ENCODE measurements around the gene INMT.
"Not testable (repeated sequence)": the region's sequence is repeated elsewhere in the genome, so short reads cannot be mapped to it uniquely, and the experiment has no call there.

Gene INMT

GRCh38 chr7:30751696-30752273 lies at the start of gene INMT:
Gene INMT (plus strand): TSS chr7:30752135. CDS start chr7:30752151, 16 bp downstream.
- DNase-seq, result no peak

GRCh38 chr7:30702200-30702599 lies 49.7 kb upstream of the INMT start:
- peak; percentile 10 for DNase-seq

- no peak for DNase-seq
These were observed 48.2 kb upstream of the INMT start for GRCh38 chr7:30703756-30704155.

GRCh38 chr7:30705008-30705407 lies 46.9 kb upstream of the INMT start:
- no peak for DNase-seq

GRCh38 chr7:30705596-30705995 lies 46.3 kb upstream of the INMT start:
- DNase-seq, result no peak

- DNase-seq, result no peak
These were observed 45.6 kb upstream of the INMT start for GRCh38 chr7:30706316-30706715.

GRCh38 chr7:30706908-30707307 lies 45.0 kb upstream of the INMT start:
- DNase-seq, result no peak

GRCh38 chr7:30707391-30708357 lies 44.3 kb upstream of the INMT start:
- no peak for DNase-seq

GRCh38 chr7:30708412-30708811 lies 43.5 kb upstream of the INMT start:
- no peak for DNase-seq

GRCh38 chr7:30708983-30709382 lies 43.0 kb upstream of the INMT start:
- DNase-seq, result no peak

GRCh38 chr7:30709549-30709948 lies 42.4 kb upstream of the INMT start:
- DNase-seq, result no peak

- no peak for DNase-seq
These were observed 41.3 kb upstream of the INMT start for GRCh38 chr7:30710669-30711068.

- no peak for DNase-seq
These were observed 38.5 kb upstream of the INMT start for GRCh38 chr7:30713392-30713791.

GRCh38 chr7:30714129-30714528 lies 37.8 kb upstream of the INMT start:
- no peak for DNase-seq

- no peak for DNase-seq
These were observed 34.8 kb upstream of the INMT start for GRCh38 chr7:30717181-30717580.

GRCh38 chr7:30719434-30719833 lies 32.5 kb upstream of the INMT start:
- not testable (repeated sequence) for DNase-seq

- no peak for DNase-seq
These were observed 30.7 kb upstream of the INMT start for GRCh38 chr7:30721211-30721610.

GRCh38 chr7:30722187-30722586 lies 29.7 kb upstream of the INMT start:
- DNase-seq, result no peak

GRCh38 chr7:30722671-30723070 lies 29.3 kb upstream of the INMT start:
- no peak for DNase-seq

GRCh38 chr7:30723776-30724175 lies 28.2 kb upstream of the INMT start:
- no peak for DNase-seq

GRCh38 chr7:30726296-30727006 lies 25.5 kb upstream of the INMT start:
- no peak for DNase-seq

GRCh38 chr7:30727061-30727945 lies 24.6 kb upstream of the INMT start:
- no peak for DNase-seq

Measured in NCI-H146 (cell line).